HepG2 (cell line): ENCODE results near the gene ARID1A. TPM values are rescaled to one million over a fixed set of nuclear protein-coding genes. Genes with fewer than 3 reads are reported as not detected.

Experiments
- AGO2 ChIP-seq: fragments of 200-400 bp; formaldehyde crosslinking; optimal IDR thresholded peaks from 2 replicates; pipeline ENCODE3; 2017; ENCODE audit warnings: mild to moderate bottlenecking, low read depth, low read length, moderate library complexity
- CTCF ChIP-seq: sonication (generic); formaldehyde crosslinking; IDR thresholded peaks from 2 replicates; pipeline ENCODE4 v1.5.0; 2020; ENCODE audit warnings: mild to moderate bottlenecking, missing genetic modification reagents, moderate library complexity
- DMTF1 ChIP-seq: sonication (generic); formaldehyde crosslinking; IDR thresholded peaks from 2 replicates; pipeline ENCODE4 v1.4.0; 2020; ENCODE audit warnings: mild to moderate bottlenecking, missing genetic modification reagents
- GATA4 ChIP-seq: sonication (generic); IDR thresholded peaks from 2 replicates; pipeline ENCODE4 v1.6.1; 2016; ENCODE audit warnings: antibody characterized with exemption, low read depth, borderline replicate concordance
- GLI4 ChIP-seq: sonication (generic); formaldehyde crosslinking; IDR thresholded peaks from 2 replicates; pipeline ENCODE4 v1.5.1; 2020; ENCODE audit warnings: missing genetic modification reagents, mild to moderate bottlenecking, moderate library complexity, borderline replicate concordance
- KMT2A ChIP-seq: sonication (generic); formaldehyde crosslinking; IDR thresholded peaks from 2 replicates; pipeline ENCODE4 v1.4.0; 2020; ENCODE audit warnings: missing genetic modification reagents
- POLR2G ChIP-seq: fragments of 200-400 bp; formaldehyde crosslinking; IDR thresholded peaks from 2 replicates; pipeline ENCODE4 v1.6.1; 2018; ENCODE audit warnings: mild to moderate bottlenecking, low read depth, low read length, moderate library complexity
- REPIN1 ChIP-seq: sonication (generic); formaldehyde crosslinking; IDR thresholded peaks from 2 replicates; pipeline ENCODE4 v1.8.0; 2022; ENCODE audit warnings: missing genetic modification reagents, low read depth, mild to moderate bottlenecking, borderline replicate concordance
- SRY ChIP-seq: sonication (generic); formaldehyde crosslinking; IDR thresholded peaks from 2 replicates; pipeline ENCODE4 v1.8.0; 2022; ENCODE audit warnings: mild to moderate bottlenecking, missing genetic modification reagents
- TBX2 ChIP-seq: sonication (generic); formaldehyde crosslinking; IDR thresholded peaks from 2 replicates; pipeline ENCODE4 v1.5.0; 2020; ENCODE audit warnings: missing genetic modification reagents, mild to moderate bottlenecking, borderline replicate concordance
- TEAD2 ChIP-seq: sonication (generic); formaldehyde crosslinking; IDR thresholded peaks from 2 replicates; pipeline ENCODE4 v1.9.0; 2021; ENCODE audit warnings: missing genetic modification reagents
- TOPORS ChIP-seq: sonication (generic); formaldehyde crosslinking; IDR thresholded peaks from 2 replicates; pipeline ENCODE4 v1.8.0; 2023; ENCODE audit warnings: mild to moderate bottlenecking, missing genetic modification reagents
- XRCC5 ChIP-seq: fragments of 200-400 bp; formaldehyde crosslinking; optimal IDR thresholded peaks from 2 replicates; pipeline ENCODE3; 2017; ENCODE audit warnings: mild to moderate bottlenecking, low read length
- ZBTB42 ChIP-seq: sonication (generic); formaldehyde crosslinking; IDR thresholded peaks from 2 replicates; pipeline ENCODE4 v1.5.0; 2020; ENCODE audit warnings: mild to moderate bottlenecking, missing genetic modification reagents
- ZFX ChIP-seq: sonication (generic); formaldehyde crosslinking; IDR thresholded peaks from 2 replicates; pipeline ENCODE4 v1.4.0; 2020; ENCODE audit warnings: mild to moderate bottlenecking, low read depth, missing genetic modification reagents, moderate library complexity
- ZNF225 ChIP-seq: sonication (generic); formaldehyde crosslinking; IDR thresholded peaks from 2 replicates; pipeline ENCODE4 v1.4.0; 2020; ENCODE audit warnings: mild to moderate bottlenecking, missing genetic modification reagents
- ZNF44 ChIP-seq: sonication (generic); formaldehyde crosslinking; IDR thresholded peaks from 2 replicates; pipeline ENCODE4 v1.5.1; 2020; ENCODE audit warnings: mild to moderate bottlenecking, missing genetic modification reagents
- ZNF546 ChIP-seq: sonication (generic); formaldehyde crosslinking; conservative IDR thresholded peaks from 2 replicates; pipeline ENCODE4 v1.8.1; 2023; ENCODE audit warnings: mild to moderate bottlenecking, missing genetic modification reagents
- ZNF770 ChIP-seq: sonication (generic); formaldehyde crosslinking; IDR thresholded peaks from 2 replicates; pipeline ENCODE4 v1.5.0; 2020; ENCODE audit warnings: mild to moderate bottlenecking, missing genetic modification reagents
- ZNF782 ChIP-seq: sonication (generic); formaldehyde crosslinking; IDR thresholded peaks from 2 replicates; pipeline ENCODE4 v1.4.0; 2020; ENCODE audit warnings: missing genetic modification reagents, mild to moderate bottlenecking, borderline replicate concordance
- ZSCAN20 ChIP-seq: sonication (generic); formaldehyde crosslinking; IDR thresholded peaks from 2 replicates; pipeline ENCODE4 v1.4.0; 2020; ENCODE audit warnings: missing genetic modification reagents, mild to moderate bottlenecking, borderline replicate concordance
- ZSCAN21 ChIP-seq: sonication (generic); formaldehyde crosslinking; IDR thresholded peaks from 2 replicates; pipeline ENCODE4 v1.8.0; 2022; ENCODE audit warnings: mild to moderate bottlenecking, missing genetic modification reagents, moderate library complexity, borderline replicate concordance
- ZSCAN22 ChIP-seq: sonication (generic); formaldehyde crosslinking; IDR thresholded peaks from 2 replicates; pipeline ENCODE4 v1.4.0; 2020; ENCODE audit warnings: mild to moderate bottlenecking, missing genetic modification reagents
- polyA plus RNA-seq, 8 experiments: library from polyadenylated mRNA; depleted of rRNA in 3 of 8; stranded (reverse) in 7 of 8; unstranded in 1 of 8; fragments of >200 nt; fragmentation: Illumina TruSeq in 4 of 8; extraction: Trizol in 4 of 8; gene quantifications; 2 replicates each; pipeline versions ENCODE4 v1.2.1 to v1.2.3, GENCODE V29; 2011 to 2016; ENCODE audit warnings: low read depth in 4 of 8, missing spikeins in 1 of 8, mixed read lengths in 1 of 8; ENCODE audit not compliant: insufficient read depth in 1 of 8
- total RNA-seq, 5 experiments: library from RNA; depleted of rRNA; stranded (reverse); fragments of >200 nt; fragmentation: Illumina TruSeq; extraction: Trizol; gene quantifications; 2 replicates each; pipeline ENCODE4 v1.2.3, GENCODE V29; 2016; ENCODE audit warnings: low read depth in 1 of 5

The ARID1A gene
- total and polyA plus RNA-seq, 2 of the 13 experiments (the other 11 are each of a cell fraction or from before 2014, with no cell fraction given), result 11.9 to 15.9 TPM

- peak; percentile 59; the same call in 1 of the 2 replicates for TF ChIP-seq ZNF782
- 0 out of 2 replicates have a peak, but pooled peaks have one; percentile 14 for TF ChIP-seq REPIN1
- TF ChIP-seq GATA4, result 0 out of 2 replicates have a peak, but pooled peaks have one; percentile 17
- TF ChIP-seq AGO2, result peak; percentile 86
- TF ChIP-seq ZFX (CRISPR knock-in tag), result peak; percentile 90
- TF ChIP-seq CTCF (CRISPR knock-in tag), result peak; percentile 9; the same call in 1 of the 2 replicates
- TF ChIP-seq ZNF225, result 0 out of 2 replicates have a peak, but pooled peaks have one; percentile 38
- TF ChIP-seq ZNF546, result peak; percentile 48; the same call in 1 of the 2 replicates
- no peak for TF ChIP-seq TEAD2 (CRISPR knock-in tag)
- 0 out of 2 replicates have a peak, but pooled peaks have one; percentile 36 for TF ChIP-seq ZNF44 (CRISPR knock-in tag)
- TF ChIP-seq XRCC5, result peak; percentile 6
- TF ChIP-seq TBX2 (CRISPR knock-in tag), result 0 out of 2 replicates have a peak, but pooled peaks have one; percentile 20
- TF ChIP-seq TOPORS (CRISPR knock-in tag), result 0 out of 2 replicates have a peak, but pooled peaks have one; percentile 62
- TF ChIP-seq DMTF1 (CRISPR knock-in tag), result peak; percentile 96
- peak; percentile 86; the same call in 1 of the 2 replicates for TF ChIP-seq GLI4 (CRISPR knock-in tag)
- TF ChIP-seq KMT2A, result peak; percentile 18; the same call in 1 of the 2 replicates
- peak; percentile 63 for TF ChIP-seq ZNF770 (CRISPR knock-in tag)
- TF ChIP-seq SRY, result peak; percentile 62; the same call in 1 of the 2 replicates
- peak; percentile 11; the same call in 1 of the 2 replicates for TF ChIP-seq ZSCAN20
- TF ChIP-seq ZBTB42 (CRISPR knock-in tag), result peak; percentile 41; the same call in 1 of the 2 replicates
- 0 out of 2 replicates have a peak, but pooled peaks have one; percentile 39 for TF ChIP-seq ZSCAN22 (CRISPR knock-in tag)
- peak; percentile 64; the same call in 1 of the 2 replicates for TF ChIP-seq ZSCAN21 (CRISPR knock-in tag)
- TF ChIP-seq POLR2G, result peak; percentile 79
Measured at GRCh38 chr1:26787706-26788514, 92.1 kb downstream of the ARID1A start, which contains the start of gene PIGV (continued).
